Retinal pigment epithelial cell (primary cell): ENCODE results near the gene MX1.

Source experiments
- DNase-seq: peaks from one replicate; pipeline ENCODE4 v3.0.0-alpha.2; 2010; ENCODE audit warnings: low read depth
- H3K4me3 ChIP-seq: 2 replicates; pipeline ENCODE4 v1.5.1; 2011; ENCODE audit warnings: mild to moderate bottlenecking, low read length, control low read depth, moderate library complexity
- CTCF ChIP-seq: conservative IDR thresholded peaks from 2 replicates; pipeline ENCODE4 v1.5.1; 2011; ENCODE audit warnings: low read depth, low read length, control low read depth, inconsistent platforms

MX1 gene

GRCh38 chr21:41399246-41399800 lies 26.7 kb upstream of the MX1 start:
- no peak for TF ChIP-seq CTCF

GRCh38 chr21:41402231-41402630 lies 23.8 kb upstream of the MX1 start:
- no peak for TF ChIP-seq CTCF
- no peak for DNase-seq

More at GRCh38 chr21:41399246-41399800, 26.7 kb upstream of the MX1 start:
- DNase-seq: no peak
- H3K4me3 ChIP-seq: no peak overlapping the region

GRCh38 chr21:41402796-41403195 lies 23.2 kb upstream of the MX1 start:
- no peak for TF ChIP-seq CTCF
- H3K4me3 ChIP-seq: no peak overlapping the region
- no peak for DNase-seq

More at GRCh38 chr21:41402231-41402630, 23.8 kb upstream of the MX1 start:
- H3K4me3 ChIP-seq: no peak overlapping the region

GRCh38 chr21:41403331-41403730 lies 22.7 kb upstream of the MX1 start:
- no peak for TF ChIP-seq CTCF
- no peak overlapping the region for H3K4me3 ChIP-seq
- DNase-seq: no peak

GRCh38 chr21:41403966-41404365 lies 22.1 kb upstream of the MX1 start:
- no peak for TF ChIP-seq CTCF
- H3K4me3 ChIP-seq: no peak overlapping the region
- DNase-seq: no peak

GRCh38 chr21:41405321-41405720 lies 20.7 kb upstream of the MX1 start:
- no peak for DNase-seq
- no peak for TF ChIP-seq CTCF
- H3K4me3 ChIP-seq: no peak overlapping the region

- H3K4me3 ChIP-seq: no peak overlapping the region
- TF ChIP-seq CTCF: no peak
- DNase-seq: no peak
These were observed 19.7 kb upstream of the MX1 start for GRCh38 chr21:41406340-41406739.
